Measurements from ENCODE around the gene POT1. TPM values are rescaled to one million over a fixed set of nuclear protein-coding genes. Genes with fewer than 3 reads are reported as not detected.

POT1 gene
- total RNA-seq, 1 donor from 2014 or later: 42.9 TPM

- peaks cover 2% of the 10 kb centered on the region for H3K9me3 Mint-ChIP-seq (ENCODE audit: unreplicated experiment)
- no peak overlapping the region for H3K27ac Mint-ChIP-seq (ENCODE audit: unreplicated experiment)
- TF ChIP-seq CTCF (IDR thresholded peaks at IDR 0.05; ENCODE audit: partially characterized antibody, unreplicated experiment): no peak
- H3K4me1 Mint-ChIP-seq (ENCODE audit: low read depth, unreplicated experiment): no peaks in the 10 kb centered on the region
- no peak overlapping the region for H3K4me3 Mint-ChIP-seq (ENCODE audit: unreplicated experiment)
- no peaks in the 10 kb centered on the region for H3K27me3 Mint-ChIP-seq (ENCODE audit: unreplicated experiment)
- no peak for DNase-seq
- H3K36me3 Mint-ChIP-seq (ENCODE audit: unreplicated experiment): peaks cover 7% of the 10 kb centered on the region
These were observed 26.5 kb upstream of the POT1 start for GRCh38 chr7:124956160-124956559.

- H3K27ac Mint-ChIP-seq (ENCODE audit: unreplicated experiment): no peak overlapping the region
- H3K4me1 Mint-ChIP-seq (ENCODE audit: low read depth, unreplicated experiment): no peaks in the 10 kb centered on the region
- no peak overlapping the region for H3K4me3 Mint-ChIP-seq (ENCODE audit: unreplicated experiment)
- H3K9me3 Mint-ChIP-seq (ENCODE audit: unreplicated experiment): peaks cover 2% of the 10 kb centered on the region
- peaks cover 7% of the 10 kb centered on the region for H3K36me3 Mint-ChIP-seq (ENCODE audit: unreplicated experiment)
- no peak for DNase-seq
- no peak for TF ChIP-seq CTCF (IDR thresholded peaks at IDR 0.05; ENCODE audit: partially characterized antibody, unreplicated experiment)
- H3K27me3 Mint-ChIP-seq (ENCODE audit: unreplicated experiment): no peaks in the 10 kb centered on the region
These were observed 25.2 kb upstream of the POT1 start for GRCh38 chr7:124954790-124955189.

GRCh38 chr7:124945680-124946079, 16.1 kb upstream of the POT1 start:
- Mint-ChIP-seq H3K4me3 (ENCODE audit: unreplicated experiment) (no peak overlapping the region), H3K36me3 (ENCODE audit: unreplicated experiment) (peaks cover 11% of the 10 kb centered on the region), H3K27ac (ENCODE audit: unreplicated experiment) (no peak overlapping the region), H3K4me1 (ENCODE audit: low read depth, unreplicated experiment) (no peaks in the 10 kb centered on the region), H3K9me3 (ENCODE audit: unreplicated experiment) (peaks cover 3% of the 10 kb centered on the region), H3K27me3 (ENCODE audit: unreplicated experiment) (no peaks in the 10 kb centered on the region)
- DNase-seq: no peak
- TF ChIP-seq CTCF (IDR thresholded peaks at IDR 0.05; ENCODE audit: partially characterized antibody, unreplicated experiment): no peak

GRCh38 chr7:124943472-124943871, 13.8 kb upstream of the POT1 start:
- H3K4me3 Mint-ChIP-seq (ENCODE audit: unreplicated experiment): no peak overlapping the region
- TF ChIP-seq CTCF (IDR thresholded peaks at IDR 0.05; ENCODE audit: partially characterized antibody, unreplicated experiment): no peak
- H3K27ac Mint-ChIP-seq (ENCODE audit: unreplicated experiment): no peak overlapping the region
- no peaks in the 10 kb centered on the region for H3K4me1 Mint-ChIP-seq (ENCODE audit: low read depth, unreplicated experiment)
- peaks cover 3% of the 10 kb centered on the region for H3K9me3 Mint-ChIP-seq (ENCODE audit: unreplicated experiment)
- no peaks in the 10 kb centered on the region for H3K27me3 Mint-ChIP-seq (ENCODE audit: unreplicated experiment)
- DNase-seq: no peak
- peaks cover 11% of the 10 kb centered on the region for H3K36me3 Mint-ChIP-seq (ENCODE audit: unreplicated experiment)

- no peak for DNase-seq
- Mint-ChIP-seq H3K4me1 (ENCODE audit: low read depth, unreplicated experiment) (no peaks in the 10 kb centered on the region), H3K4me3 (ENCODE audit: unreplicated experiment) (no peak overlapping the region), H3K27me3 (ENCODE audit: unreplicated experiment) (no peaks in the 10 kb centered on the region), H3K27ac (ENCODE audit: unreplicated experiment) (no peak overlapping the region), H3K9me3 (ENCODE audit: unreplicated experiment) (peaks cover 3% of the 10 kb centered on the region), H3K36me3 (ENCODE audit: unreplicated experiment) (peaks cover 8% of the 10 kb centered on the region)
- TF ChIP-seq CTCF (IDR thresholded peaks at IDR 0.05; ENCODE audit: partially characterized antibody, unreplicated experiment): no peak
These were observed 12.8 kb upstream of the POT1 start for GRCh38 chr7:124942399-124942798.
